WTC11 (cell line): ENCODE measurements around the gene MED8. TPM values are rescaled to one million over a fixed set of nuclear protein-coding genes. Genes with fewer than 3 reads are reported as not detected.

ENCODE experiments used
- ATAC-seq: fragments of 200-7000 bp; cut with Tn5 transposase; 2 replicates; pipeline ENCODE4 v1.10.0; 2021; ENCODE audit warnings: mild to moderate bottlenecking, moderate library complexity
- CTCF ChIA-PET: fragments of 300-600 bp; sonication (Branson Sonifier 250); formaldehyde crosslinking; loops from one replicate; lab custom pipeline; 2021; ENCODE audit warnings: antibody characterized with exemption; lab: Charles Lee
- POLR2A ChIA-PET: fragments of 350-600 bp; sonication (Branson Sonifier 250); formaldehyde crosslinking; loops from one replicate; lab custom pipeline; 2021; ENCODE audit warnings: antibody characterized with exemption; lab: Charles Lee
- DNase-seq: peaks from one replicate; pipeline ENCODE4 v3.0.0; 2021; ENCODE audit warnings: low spot score
- H3K27ac Mint-ChIP-seq: 2 replicates; pipeline ENCODE4 v1.8.0; 2021; ENCODE audit warnings: mixed read lengths
- H3K27me3 Mint-ChIP-seq: 2 replicates; pipeline ENCODE4 v1.8.0; 2021; ENCODE audit warnings: low read depth, mild to moderate bottlenecking, moderate library complexity, mixed read lengths
- H3K36me3 Mint-ChIP-seq: 2 replicates; pipeline ENCODE4 v1.8.0; 2021; ENCODE audit warnings: mixed read lengths
- H3K4me1 Mint-ChIP-seq: 2 replicates; pipeline ENCODE4 v1.8.0; 2022; ENCODE audit warnings: mixed read lengths
- H3K4me3 Mint-ChIP-seq: 2 replicates; pipeline ENCODE4 v1.8.0; 2021; ENCODE audit warnings: mild to moderate bottlenecking, moderate library complexity, mixed read lengths
- H3K9me3 Mint-ChIP-seq: 2 replicates; pipeline ENCODE4 v1.8.0; 2021; ENCODE audit warnings: mixed read lengths
- AR ChIP-seq: fragments of 250-450 bp; sonication (Bioruptor Pico); IDR thresholded peaks from 2 replicates; pipeline ENCODE4 v1.9.0; 2021; ENCODE audit warnings: mild to moderate bottlenecking
- CREM ChIP-seq: sonication (generic); formaldehyde crosslinking; IDR thresholded peaks from 2 replicates; pipeline ENCODE4 v1.8.1; 2022; ENCODE audit warnings: mild to moderate bottlenecking, missing genetic modification reagents, moderate library complexity
- E2F1 ChIP-seq: sonication (generic); formaldehyde crosslinking; IDR thresholded peaks from 2 replicates; pipeline ENCODE4 v1.8.0; 2022; ENCODE audit warnings: mild to moderate bottlenecking, missing genetic modification reagents
- ETV6 ChIP-seq: sonication (generic); formaldehyde crosslinking; IDR thresholded peaks from 2 replicates; pipeline ENCODE4 v1.8.1; 2022; ENCODE audit warnings: mild to moderate bottlenecking, missing genetic modification reagents
- FOXJ3 ChIP-seq: sonication (generic); formaldehyde crosslinking; IDR thresholded peaks from 2 replicates; pipeline ENCODE4 v1.9.0; 2021; ENCODE audit warnings: missing genetic modification reagents, mild to moderate bottlenecking, borderline replicate concordance
- GABPB1 ChIP-seq: sonication (generic); formaldehyde crosslinking; IDR thresholded peaks from 2 replicates; pipeline ENCODE4 v1.8.1; 2023; ENCODE audit warnings: mild to moderate bottlenecking, missing genetic modification reagents
- IRF2 ChIP-seq: sonication (generic); formaldehyde crosslinking; IDR thresholded peaks from 2 replicates; pipeline ENCODE4 v1.8.0; 2022; ENCODE audit warnings: low read depth, missing genetic modification reagents, borderline replicate concordance
- NR1H2 ChIP-seq: sonication (generic); formaldehyde crosslinking; IDR thresholded peaks from 2 replicates; pipeline ENCODE4 v1.9.0; 2021; ENCODE audit warnings: mild to moderate bottlenecking, moderate library complexity, missing genetic modification reagents
- NR2C2 ChIP-seq: sonication (generic); formaldehyde crosslinking; IDR thresholded peaks from 2 replicates; pipeline ENCODE4 v1.8.0; 2022; ENCODE audit warnings: mild to moderate bottlenecking, missing genetic modification reagents
- PREB ChIP-seq: sonication (generic); formaldehyde crosslinking; IDR thresholded peaks from 2 replicates; pipeline ENCODE4 v1.8.1; 2022; ENCODE audit warnings: mild to moderate bottlenecking, missing genetic modification reagents, moderate library complexity, borderline replicate concordance
- RELA ChIP-seq: sonication (generic); formaldehyde crosslinking; IDR thresholded peaks from 2 replicates; pipeline ENCODE4 v1.8.1; 2022; ENCODE audit warnings: missing genetic modification reagents, mild to moderate bottlenecking, borderline replicate concordance
- SMAD4 ChIP-seq: sonication (generic); formaldehyde crosslinking; IDR thresholded peaks from 2 replicates; pipeline ENCODE4 v1.8.0; 2022; ENCODE audit warnings: mild to moderate bottlenecking, missing genetic modification reagents
- SOX15 ChIP-seq: fragments of 250-450 bp; sonication (Bioruptor Pico); IDR thresholded peaks from 2 replicates; pipeline ENCODE4 v1.9.0; 2021; ENCODE audit warnings: mild to moderate bottlenecking
- SP1 ChIP-seq: sonication (generic); formaldehyde crosslinking; conservative IDR thresholded peaks from 2 replicates; pipeline ENCODE4 v1.8.1; 2022; ENCODE audit warnings: missing genetic modification reagents
- TCF7 ChIP-seq: sonication (generic); formaldehyde crosslinking; IDR thresholded peaks from 2 replicates; pipeline ENCODE4 v1.8.0; 2022; ENCODE audit warnings: mild to moderate bottlenecking, low read depth, missing genetic modification reagents, moderate library complexity
- ZNF232 ChIP-seq: sonication (generic); formaldehyde crosslinking; IDR thresholded peaks from 2 replicates; pipeline ENCODE4 v1.8.0; 2022; ENCODE audit warnings: mild to moderate bottlenecking, missing genetic modification reagents
- ZNF263 ChIP-seq: sonication (generic); formaldehyde crosslinking; IDR thresholded peaks from 2 replicates; pipeline ENCODE4 v1.8.1; 2022; ENCODE audit warnings: low read depth, mild to moderate bottlenecking, moderate library complexity, missing genetic modification reagents
- ZNF671 ChIP-seq: fragments of 250-450 bp; sonication (Bioruptor Pico); IDR thresholded peaks from 2 replicates; pipeline ENCODE4 v1.8.0; 2021; ENCODE audit warnings: mild to moderate bottlenecking
- total RNA-seq: library from RNA; stranded (reverse); gene quantifications from 3 replicates; pipeline ENCODE4 v1.2.3, GENCODE V29; 2021
- TF ChIP-seq, protein P1 (sequence below): sonication (generic); formaldehyde crosslinking; IDR thresholded peaks from 2 replicates; pipeline ENCODE4 v1.8.1; 2023; ENCODE audit warnings: mild to moderate bottlenecking, missing genetic modification reagents, moderate library complexity
- TF ChIP-seq, protein P2 (sequence below): sonication (generic); formaldehyde crosslinking; IDR thresholded peaks from 2 replicates; pipeline ENCODE4 v1.8.1; 2023; ENCODE audit warnings: mild to moderate bottlenecking, moderate library complexity, missing genetic modification reagents
- TF ChIP-seq, protein P3 (sequence below): sonication (generic); formaldehyde crosslinking; IDR thresholded peaks from 2 replicates; pipeline ENCODE4 v1.8.1; 2023; ENCODE audit warnings: mild to moderate bottlenecking, missing genetic modification reagents
- TF ChIP-seq, protein P4 (sequence below): fragments of 250-450 bp; sonication (Bioruptor Pico); IDR thresholded peaks from 2 replicates; pipeline ENCODE4 v2.1.2; 2022; ENCODE audit warnings: mild to moderate bottlenecking, moderate library complexity

The MED8 gene
- total RNA-seq, 1 experiment from 2014 or later = 17.7 TPM

GRCh38 chr1:43376723-43377235, 12.8 kb downstream of the MED8 start (continued):
- TF ChIP-seq E2F1 (no peak), CREM (no peak), TCF7 (no peak), PREB (CRISPR knock-in tag) (no peak), AR (CRISPR knock-in tag) (no peak), GABPB1 (CRISPR knock-in tag) (no peak)
- TF ChIP-seq, protein P1, sequence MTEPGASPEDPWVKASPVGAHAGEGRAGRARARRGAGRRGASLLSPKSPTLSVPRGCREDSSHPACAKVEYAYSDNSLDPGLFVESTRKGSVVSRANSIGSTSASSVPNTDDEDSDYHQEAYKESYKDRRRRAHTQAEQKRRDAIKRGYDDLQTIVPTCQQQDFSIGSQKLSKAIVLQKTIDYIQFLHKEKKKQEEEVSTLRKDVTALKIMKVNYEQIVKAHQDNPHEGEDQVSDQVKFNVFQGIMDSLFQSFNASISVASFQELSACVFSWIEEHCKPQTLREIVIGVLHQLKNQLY (CRISPR knock-in tag) = no peak

- no peak for DNase-seq
- ATAC-seq = no peak
- no peak overlapping the region for H3K27ac Mint-ChIP-seq
- H3K4me3 Mint-ChIP-seq = no peak overlapping the region
- ChIA-PET POLR2A (no interaction called here), CTCF (no interaction called here)
- no peaks in the 10 kb centered on the region for H3K27me3 Mint-ChIP-seq
- H3K9me3 Mint-ChIP-seq = no peaks in the 10 kb centered on the region
- H3K4me1 Mint-ChIP-seq = peaks cover 9% of the 10 kb centered on the region
- H3K36me3 Mint-ChIP-seq = no peaks in the 10 kb centered on the region
- TF ChIP-seq, protein P2, sequence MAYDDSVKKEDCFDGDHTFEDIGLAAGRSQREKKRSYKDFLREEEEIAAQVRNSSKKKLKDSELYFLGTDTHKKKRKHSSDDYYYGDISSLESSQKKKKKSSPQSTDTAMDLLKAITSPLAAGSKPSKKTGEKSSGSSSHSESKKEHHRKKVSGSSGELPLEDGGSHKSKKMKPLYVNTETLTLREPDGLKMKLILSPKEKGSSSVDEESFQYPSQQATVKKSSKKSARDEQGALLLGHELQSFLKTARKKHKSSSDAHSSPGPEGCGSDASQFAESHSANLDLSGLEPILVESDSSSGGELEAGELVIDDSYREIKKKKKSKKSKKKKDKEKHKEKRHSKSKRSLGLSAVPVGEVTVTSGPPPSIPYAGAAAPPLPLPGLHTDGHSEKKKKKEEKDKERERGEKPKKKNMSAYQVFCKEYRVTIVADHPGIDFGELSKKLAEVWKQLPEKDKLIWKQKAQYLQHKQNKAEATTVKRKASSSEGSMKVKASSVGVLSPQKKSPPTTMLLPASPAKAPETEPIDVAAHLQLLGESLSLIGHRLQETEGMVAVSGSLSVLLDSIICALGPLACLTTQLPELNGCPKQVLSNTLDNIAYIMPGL (CRISPR knock-in tag) = no peak
- no peak for TF ChIP-seq RELA (CRISPR knock-in tag)
- TF ChIP-seq ZNF232 (CRISPR knock-in tag) = no peak
- no peak for TF ChIP-seq ETV6 (CRISPR knock-in tag)
- TF ChIP-seq NR2C2 (CRISPR knock-in tag) = no peak
- no peak for TF ChIP-seq SP1 (CRISPR knock-in tag)
- no peak for TF ChIP-seq ZNF263 (CRISPR knock-in tag)
- no peak for TF ChIP-seq PREB (CRISPR knock-in tag)
- no peak for TF ChIP-seq SOX15
- TF ChIP-seq FOXJ3 = no peak
- TF ChIP-seq, protein P3, sequence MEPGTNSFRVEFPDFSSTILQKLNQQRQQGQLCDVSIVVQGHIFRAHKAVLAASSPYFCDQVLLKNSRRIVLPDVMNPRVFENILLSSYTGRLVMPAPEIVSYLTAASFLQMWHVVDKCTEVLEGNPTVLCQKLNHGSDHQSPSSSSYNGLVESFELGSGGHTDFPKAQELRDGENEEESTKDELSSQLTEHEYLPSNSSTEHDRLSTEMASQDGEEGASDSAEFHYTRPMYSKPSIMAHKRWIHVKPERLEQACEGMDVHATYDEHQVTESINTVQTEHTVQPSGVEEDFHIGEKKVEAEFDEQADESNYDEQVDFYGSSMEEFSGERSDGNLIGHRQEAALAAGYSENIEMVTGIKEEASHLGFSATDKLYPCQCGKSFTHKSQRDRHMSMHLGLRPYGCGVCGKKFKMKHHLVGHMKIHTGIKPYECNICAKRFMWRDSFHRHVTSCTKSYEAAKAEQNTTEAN (CRISPR knock-in tag) = no peak
- TF ChIP-seq ZNF671 (CRISPR knock-in tag) = no peak
- no peak for TF ChIP-seq SMAD4 (CRISPR knock-in tag)
- TF ChIP-seq NR1H2 (CRISPR knock-in tag) = no peak
- TF ChIP-seq, protein P4, sequence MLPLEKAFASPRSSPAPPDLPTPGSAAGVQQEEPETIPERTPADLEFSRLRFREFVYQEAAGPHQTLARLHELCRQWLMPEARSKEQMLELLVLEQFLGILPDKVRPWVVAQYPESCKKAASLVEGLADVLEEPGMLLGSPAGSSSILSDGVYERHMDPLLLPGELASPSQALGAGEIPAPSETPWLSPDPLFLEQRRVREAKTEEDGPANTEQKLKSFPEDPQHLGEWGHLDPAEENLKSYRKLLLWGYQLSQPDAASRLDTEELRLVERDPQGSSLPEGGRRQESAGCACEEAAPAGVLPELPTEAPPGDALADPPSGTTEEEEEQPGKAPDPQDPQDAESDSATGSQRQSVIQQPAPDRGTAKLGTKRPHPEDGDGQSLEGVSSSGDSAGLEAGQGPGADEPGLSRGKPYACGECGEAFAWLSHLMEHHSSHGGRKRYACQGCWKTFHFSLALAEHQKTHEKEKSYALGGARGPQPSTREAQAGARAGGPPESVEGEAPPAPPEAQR (CRISPR knock-in tag) = no peak
- no peak for TF ChIP-seq IRF2 (CRISPR knock-in tag)
These were observed 16.3 kb downstream of the MED8 start for GRCh38 chr1:43373066-43373940.
